Suprapubic skin (tissue), 4 donors: ENCODE measurements around the gene SCAMP2. TPM values are rescaled to one million over a fixed set of nuclear protein-coding genes. Genes with fewer than 3 reads are reported as not detected.

Source experiments
- DNase-seq, 2 donors: peaks; one replicate each; pipeline ENCODE4 v3.0.0-alpha.2; 2019; ENCODE audit warnings: low spot score in 2 of 2
- H3K27ac ChIP-seq: fragments of 200-600 bp; sonication (generic); one replicate; pipeline ENCODE4 v1.5.1; 2019
- H3K27me3 ChIP-seq: fragments of 200-600 bp; sonication (generic); one replicate; pipeline ENCODE4 v1.5.1; 2019
- H3K36me3 ChIP-seq: fragments of 200-600 bp; sonication (generic); one replicate; pipeline ENCODE4 v1.5.1; 2019
- H3K4me1 ChIP-seq: fragments of 200-600 bp; sonication (generic); one replicate; pipeline ENCODE4 v1.5.1; 2019
- H3K4me3 ChIP-seq: fragments of 200-600 bp; sonication (generic); one replicate; pipeline ENCODE4 v1.5.1; 2019; ENCODE audit warnings: mild to moderate bottlenecking
- H3K9me3 ChIP-seq: fragments of 200-600 bp; sonication (generic); one replicate; pipeline ENCODE4 v1.5.1; 2019
- EP300 ChIP-seq: sonication (generic); formaldehyde crosslinking; IDR thresholded peaks from one replicate; pipeline ENCODE4 v1.6.1; 2017; ENCODE audit warnings: antibody characterized with exemption
- POLR2A ChIP-seq, 2 donors: fragments of 450-650 bp; IDR thresholded peaks; one replicate each; pipeline ENCODE4 v1.6.1; 2017; ENCODE audit warnings: antibody characterized with exemption in 2 of 2, mild to moderate bottlenecking in 2 of 2, moderate library complexity in 2 of 2
- POLR2AphosphoS5 ChIP-seq, 3 donors: sonication (generic); formaldehyde crosslinking; IDR thresholded peaks; one replicate each; pipeline ENCODE4 v1.6.1; 2017; ENCODE audit warnings: antibody characterized with exemption in 3 of 3
- WGBS: methylation state at CpG from one replicate; pipeline ENCODE4 v1.1.5; 2018; 5-methylcytosine and 5-hydroxymethylcytosine counted together
- total RNA-seq, 4 donors: library from RNA; depleted of rRNA; stranded (reverse); fragments of >200 nt; gene quantifications; one replicate each; pipeline ENCODE4 v1.1.0, GENCODE V29; 2016
- TF ChIP-seq, protein P1 (sequence below), 2 donors: fragments of 200-600 bp in 1 of 2; fragments of 450-650 bp in 1 of 2; sonication (generic) in 1 of 2; IDR thresholded peaks; one replicate each; pipeline ENCODE4 v1.5.1; 2016 to 2019; ENCODE audit warnings: antibody characterized with exemption in 2 of 2, mild to moderate bottlenecking in 1 of 2, moderate library complexity in 1 of 2

SCAMP2 gene
- total RNA-seq, 4 donors from 2014 or later, result 82.7 to 120 (median 102) TPM

DNA sequence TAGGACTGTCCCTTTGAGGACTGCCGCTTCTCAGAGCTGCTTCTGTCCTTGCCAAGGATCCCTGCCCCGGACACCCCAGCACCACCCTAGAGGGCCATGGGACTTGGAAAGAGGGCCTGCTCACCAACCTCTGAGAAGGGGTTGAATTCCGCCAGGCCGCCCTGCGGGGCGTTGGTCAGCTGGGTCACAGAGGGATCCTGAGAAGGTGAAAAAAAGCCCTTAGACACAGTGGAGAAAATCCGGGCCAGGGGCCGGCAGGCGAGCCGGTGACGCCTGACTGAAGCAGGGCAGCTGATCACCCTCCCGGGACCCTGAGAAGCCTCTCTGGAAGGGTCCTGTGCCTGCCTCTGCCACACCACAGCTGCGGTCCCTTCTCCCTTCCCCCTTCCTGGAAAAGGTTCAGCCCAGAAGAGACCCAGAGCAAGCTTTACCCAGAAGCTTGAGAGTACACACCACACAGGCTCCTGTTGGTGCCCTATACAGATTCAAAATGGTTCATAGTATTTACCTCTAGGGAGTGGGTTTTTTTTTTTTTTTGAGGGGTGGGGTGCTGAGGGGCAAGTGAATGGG, 18.6 kb downstream of the SCAMP2 start:
- Histone ChIP-seq H3K36me3 (peaks cover 47% of the 10 kb centered on the region), H3K9me3 (no peaks in the 10 kb centered on the region), H3K27ac (no peak overlapping the region), H3K4me3 (no peak overlapping the region), H3K4me1 (peaks cover 52% of the 10 kb centered on the region), H3K27me3 (no peaks in the 10 kb centered on the region)
- 91% methylated on average over 10 of the region's 13 CpGs for WGBS
- no peak for DNase-seq
- no peak for TF ChIP-seq POLR2AphosphoS5 (IDR thresholded peaks at IDR 0.05)
- TF ChIP-seq, protein P1, sequence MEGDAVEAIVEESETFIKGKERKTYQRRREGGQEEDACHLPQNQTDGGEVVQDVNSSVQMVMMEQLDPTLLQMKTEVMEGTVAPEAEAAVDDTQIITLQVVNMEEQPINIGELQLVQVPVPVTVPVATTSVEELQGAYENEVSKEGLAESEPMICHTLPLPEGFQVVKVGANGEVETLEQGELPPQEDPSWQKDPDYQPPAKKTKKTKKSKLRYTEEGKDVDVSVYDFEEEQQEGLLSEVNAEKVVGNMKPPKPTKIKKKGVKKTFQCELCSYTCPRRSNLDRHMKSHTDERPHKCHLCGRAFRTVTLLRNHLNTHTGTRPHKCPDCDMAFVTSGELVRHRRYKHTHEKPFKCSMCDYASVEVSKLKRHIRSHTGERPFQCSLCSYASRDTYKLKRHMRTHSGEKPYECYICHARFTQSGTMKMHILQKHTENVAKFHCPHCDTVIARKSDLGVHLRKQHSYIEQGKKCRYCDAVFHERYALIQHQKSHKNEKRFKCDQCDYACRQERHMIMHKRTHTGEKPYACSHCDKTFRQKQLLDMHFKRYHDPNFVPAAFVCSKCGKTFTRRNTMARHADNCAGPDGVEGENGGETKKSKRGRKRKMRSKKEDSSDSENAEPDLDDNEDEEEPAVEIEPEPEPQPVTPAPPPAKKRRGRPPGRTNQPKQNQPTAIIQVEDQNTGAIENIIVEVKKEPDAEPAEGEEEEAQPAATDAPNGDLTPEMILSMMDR (IDR thresholded peaks at IDR 0.05), result no peak
- TF ChIP-seq POLR2A (IDR thresholded peaks at IDR 0.05), result no peak
- no peak for TF ChIP-seq EP300

DNA sequence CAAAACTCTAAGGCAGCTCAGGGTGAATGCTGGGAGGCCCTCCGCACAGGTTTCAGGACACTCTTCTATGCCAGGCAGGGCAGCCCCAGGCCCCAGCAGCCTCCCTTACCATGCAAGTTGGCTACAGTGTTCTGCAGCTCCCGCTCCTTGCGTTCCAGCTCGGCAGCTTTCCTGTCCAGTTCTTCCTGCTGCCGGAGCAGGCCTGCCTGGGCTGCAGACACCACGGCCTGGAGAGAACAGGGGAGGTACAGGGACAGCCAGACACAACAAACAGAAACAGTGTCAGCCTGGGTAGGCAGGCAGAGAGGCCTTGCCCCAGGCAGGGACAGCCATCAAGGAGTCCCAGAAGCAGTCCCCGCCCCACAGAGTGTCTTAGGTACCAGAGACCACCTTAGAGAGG, 21.2 kb downstream of the SCAMP2 start:
- WGBS, result 77% methylated on average over 7 of the region's 7 CpGs
- DNase-seq, result no peak
- no peak overlapping the region for H3K4me3 ChIP-seq
- TF ChIP-seq, protein P1 (IDR thresholded peaks at IDR 0.05), result no peak
- TF ChIP-seq POLR2A (IDR thresholded peaks at IDR 0.05), result no peak
- TF ChIP-seq POLR2AphosphoS5 (IDR thresholded peaks at IDR 0.05), result no peak
- no peak for TF ChIP-seq EP300
- H3K4me1 ChIP-seq, result peaks cover 29% of the 10 kb centered on the region
- no peaks in the 10 kb centered on the region for H3K9me3 ChIP-seq
- no peak overlapping the region for H3K27ac ChIP-seq
- H3K36me3 ChIP-seq, result peaks cover 69% of the 10 kb centered on the region
- no peaks in the 10 kb centered on the region for H3K27me3 ChIP-seq

DNA sequence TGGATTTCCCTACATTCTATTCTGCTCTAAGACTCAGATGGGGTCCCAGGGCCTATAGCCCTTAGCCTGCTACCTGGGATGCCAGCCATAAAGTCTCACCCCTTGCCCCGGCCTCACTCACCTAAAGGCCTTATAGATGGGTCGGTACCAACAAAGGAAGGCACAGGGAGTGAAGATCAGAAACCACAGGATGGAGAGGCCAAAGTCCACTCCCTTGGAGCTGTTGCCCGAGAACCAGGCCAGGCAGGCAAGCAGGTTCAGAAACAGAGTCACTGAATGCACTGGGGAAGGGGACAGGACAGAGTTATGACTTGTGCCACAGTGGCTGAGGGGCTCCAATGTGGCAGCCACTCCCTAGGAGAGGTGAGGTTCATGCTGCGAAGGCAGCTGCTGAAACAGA, 22.8 kb downstream of the SCAMP2 start:
- H3K4me1 ChIP-seq, result peaks cover 16% of the 10 kb centered on the region
- H3K27me3 ChIP-seq, result no peaks in the 10 kb centered on the region
- no peak overlapping the region for H3K4me3 ChIP-seq
- 100% methylated on average over 4 of the region's 4 CpGs for WGBS
- H3K9me3 ChIP-seq, result no peaks in the 10 kb centered on the region
- H3K36me3 ChIP-seq, result peaks cover 81% of the 10 kb centered on the region
- H3K27ac ChIP-seq, result no peak overlapping the region
- TF ChIP-seq, protein P1 (IDR thresholded peaks at IDR 0.05), result no peak
- no peak for TF ChIP-seq POLR2AphosphoS5 (IDR thresholded peaks at IDR 0.05)
- no peak for TF ChIP-seq EP300
- TF ChIP-seq POLR2A (IDR thresholded peaks at IDR 0.05), result no peak
- no peak for DNase-seq

DNA sequence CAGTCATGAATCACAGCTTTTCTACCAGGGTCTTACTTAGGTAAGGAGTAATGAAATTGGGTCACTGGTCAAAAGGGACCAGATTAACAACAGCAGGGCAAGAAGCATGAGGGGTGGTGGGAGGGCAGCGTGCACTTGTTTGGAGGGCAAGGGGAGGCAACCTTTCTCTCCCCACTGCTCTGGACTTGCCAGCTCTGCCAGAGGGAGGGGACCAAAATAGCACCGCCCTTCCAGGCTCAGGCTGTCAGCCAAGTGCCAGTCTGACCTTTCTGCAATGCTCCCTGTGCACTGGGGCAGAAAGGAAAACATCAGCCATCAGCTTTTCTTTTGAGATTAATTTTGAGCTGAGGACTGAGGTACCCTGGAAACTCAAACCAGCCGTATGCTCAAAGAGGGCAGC, 25.7 kb downstream of the SCAMP2 start:
- Histone ChIP-seq H3K9me3 (no peaks in the 10 kb centered on the region), H3K27me3 (no peaks in the 10 kb centered on the region), H3K4me3 (no peak overlapping the region), H3K27ac (no peak overlapping the region), H3K36me3 (peaks cover 74% of the 10 kb centered on the region), H3K4me1 (peaks cover 23% of the 10 kb centered on the region)
- TF ChIP-seq EP300 (no peak), POLR2A (IDR thresholded peaks at IDR 0.05) (no peak), POLR2AphosphoS5 (IDR thresholded peaks at IDR 0.05) (no peak)
- TF ChIP-seq, protein P1 (IDR thresholded peaks at IDR 0.05), result no peak
- no peak for DNase-seq
- WGBS, result 80% methylated on average over 1 of the region's 3 CpGs

DNA sequence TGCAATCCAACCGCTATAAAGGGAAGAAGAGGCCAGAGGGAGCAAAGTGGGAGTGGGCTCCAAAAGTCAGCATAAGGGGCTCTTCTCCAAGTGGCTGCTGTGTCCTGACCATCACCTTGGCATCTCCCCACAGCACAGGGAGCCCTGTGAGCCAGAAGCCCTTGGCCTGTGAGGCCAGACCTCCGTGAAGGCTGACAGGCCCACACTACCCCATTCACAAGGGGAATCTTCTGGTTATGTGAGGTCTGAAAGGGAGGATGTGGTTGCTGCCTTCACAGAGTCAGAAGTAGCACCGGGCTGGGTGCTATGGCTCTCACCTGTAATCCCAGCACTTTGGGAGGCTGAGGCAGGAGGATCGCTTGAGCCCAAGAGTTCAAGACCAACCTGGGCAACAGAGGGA, 27.6 kb downstream of the SCAMP2 start:
- no peaks in the 10 kb centered on the region for H3K27me3 ChIP-seq
- H3K4me1 ChIP-seq, result peaks cover 38% of the 10 kb centered on the region
- 74% methylated on average over 4 of the region's 4 CpGs for WGBS
- peaks cover 55% of the 10 kb centered on the region for H3K36me3 ChIP-seq
- no peak overlapping the region for H3K27ac ChIP-seq
- DNase-seq, result no peak
- H3K9me3 ChIP-seq, result no peaks in the 10 kb centered on the region
- TF ChIP-seq, protein P1 (IDR thresholded peaks at IDR 0.05), result no peak
- no peak for TF ChIP-seq EP300
- no peak for TF ChIP-seq POLR2AphosphoS5 (IDR thresholded peaks at IDR 0.05)
- TF ChIP-seq POLR2A (IDR thresholded peaks at IDR 0.05), result no peak
- no peak overlapping the region for H3K4me3 ChIP-seq
